Activated CD4-positive, alpha-beta memory T cell treated with anti-CD3 and anti-CD28 coated beads, Interleukin-2, amount 10 ng/mL, durations not matched to agents 7 days and 5 days (primary cell): ENCODE measurements around the gene HBS1L. TPM values are rescaled to one million over a fixed set of nuclear protein-coding genes. Genes with fewer than 3 reads are reported as not detected.
"Not testable (repeated sequence)": the region's sequence is repeated elsewhere in the genome, so short reads cannot be mapped to it uniquely, and the experiment has no call there.

Experiments
- CTCF ChIA-PET: fragments of 350-600 bp; sonication (Branson Sonifier 250); formaldehyde crosslinking; loops from one replicate; lab custom pipeline; 2021; ENCODE audit warnings: antibody characterized with exemption, inconsistent platforms; lab: Charles Lee
- POLR2A ChIA-PET: fragments of 350-600 bp; sonication (Branson Sonifier 250); formaldehyde crosslinking; loops from one replicate; lab custom pipeline; 2021; ENCODE audit warnings: antibody characterized with exemption; lab: Charles Lee
- DNase-seq: peaks from one replicate; pipeline ENCODE4 v3.0.0-alpha.2; 2020
- H3K27ac Mint-ChIP-seq: one replicate; pipeline ENCODE4 v1.8.0; 2021; ENCODE audit warnings: mild to moderate bottlenecking, mixed read lengths
- H3K27me3 Mint-ChIP-seq: one replicate; pipeline ENCODE4 v1.8.0; 2021; ENCODE audit warnings: mixed read lengths
- H3K36me3 Mint-ChIP-seq: one replicate; pipeline ENCODE4 v1.8.0; 2021; ENCODE audit warnings: low read depth, mixed read lengths
- H3K4me1 Mint-ChIP-seq: one replicate; pipeline ENCODE4 v1.8.0; 2021; ENCODE audit warnings: mixed read lengths
- H3K4me3 Mint-ChIP-seq: one replicate; pipeline ENCODE4 v1.8.0; 2021; ENCODE audit warnings: mild to moderate bottlenecking, mixed read lengths
- H3K9me3 Mint-ChIP-seq: one replicate; pipeline ENCODE4 v1.8.0; 2021; ENCODE audit warnings: mixed read lengths
- total RNA-seq, 2 experiments: library from RNA; stranded (reverse); gene quantifications; one replicate each; pipeline ENCODE4 v1.2.3, GENCODE V29; 2021

HBS1L gene
- total RNA-seq, 2 experiments from 2014 or later, result 90.3 to 91.6 TPM

GRCh38 chr6:135073756-135074393, 19.3 kb upstream of the HBS1L start:
- ChIA-PET POLR2A (no interaction called here), CTCF (no interaction called here)
- Mint-ChIP-seq H3K4me3 (no peak overlapping the region), H3K36me3 (no peaks in the 10 kb centered on the region), H3K9me3 (no peaks in the 10 kb centered on the region), H3K27ac (no peak overlapping the region), H3K27me3 (peaks cover 2% of the 10 kb centered on the region), H3K4me1 (peaks cover 9% of the 10 kb centered on the region)
- no peak for DNase-seq

GRCh38 chr6:135073217-135073616, 18.6 kb upstream of the HBS1L start:
- H3K27ac Mint-ChIP-seq, result no peak overlapping the region
- H3K27me3 Mint-ChIP-seq, result peaks cover 2% of the 10 kb centered on the region
- no peak for DNase-seq
- H3K4me3 Mint-ChIP-seq, result no peak overlapping the region
- peaks cover 9% of the 10 kb centered on the region for H3K4me1 Mint-ChIP-seq
- H3K9me3 Mint-ChIP-seq, result no peaks in the 10 kb centered on the region
- POLR2A ChIA-PET, result no interaction called here
- H3K36me3 Mint-ChIP-seq, result no peaks in the 10 kb centered on the region
- CTCF ChIA-PET, result no interaction called here

GRCh38 chr6:135072753-135073152, 18.1 kb upstream of the HBS1L start:
- Mint-ChIP-seq H3K36me3 (no peaks in the 10 kb centered on the region), H3K27me3 (peaks cover 2% of the 10 kb centered on the region), H3K4me3 (no peak overlapping the region), H3K9me3 (no peaks in the 10 kb centered on the region), H3K27ac (no peak overlapping the region), H3K4me1 (peaks cover 9% of the 10 kb centered on the region)
- CTCF ChIA-PET, result no interaction called here
- no peak for DNase-seq
- POLR2A ChIA-PET, result interaction anchor here (1.2 kb wide), 1 partner anchor 15 kb away, joined by 5 read pairs; no protein-coding TSS in a partner anchor

- POLR2A ChIA-PET, result interaction anchor here (1.2 to 1.3 kb wide), 2 partner anchors 17 kb away, joined by 4 to 5 read pairs; partner anchors contain the start of gene HBS1L
- peaks cover 16% of the 10 kb centered on the region for H3K4me1 Mint-ChIP-seq
- DNase-seq, result no peak
- CTCF ChIA-PET, result no interaction called here
- H3K9me3 Mint-ChIP-seq, result peaks cover 3% of the 10 kb centered on the region
- peaks cover 2% of the 10 kb centered on the region for H3K27me3 Mint-ChIP-seq
- H3K27ac Mint-ChIP-seq, result no peak overlapping the region
- H3K4me3 Mint-ChIP-seq, result no peak overlapping the region
- H3K36me3 Mint-ChIP-seq, result peaks cover 3% of the 10 kb centered on the region
Observed at GRCh38 chr6:135071541-135071940, 16.9 kb upstream of the HBS1L start.

GRCh38 chr6:135067911-135068310, 13.3 kb upstream of the HBS1L start:
- no peak overlapping the region for H3K4me3 Mint-ChIP-seq
- CTCF ChIA-PET, result no interaction called here
- H3K27me3 Mint-ChIP-seq, result no peaks in the 10 kb centered on the region
- peaks cover 3% of the 10 kb centered on the region for H3K9me3 Mint-ChIP-seq
- POLR2A ChIA-PET, result no interaction called here
- no peak for DNase-seq
- peaks cover 3% of the 10 kb centered on the region for H3K36me3 Mint-ChIP-seq
- peaks cover 16% of the 10 kb centered on the region for H3K4me1 Mint-ChIP-seq
- H3K27ac Mint-ChIP-seq, result no peak overlapping the region

GRCh38 chr6:135066806-135067205, 12.2 kb upstream of the HBS1L start:
- no peak for DNase-seq
- peaks cover 3% of the 10 kb centered on the region for H3K9me3 Mint-ChIP-seq
- CTCF ChIA-PET, result no interaction called here
- H3K27ac Mint-ChIP-seq, result no peak overlapping the region
- POLR2A ChIA-PET, result no interaction called here
- H3K36me3 Mint-ChIP-seq, result peaks cover 3% of the 10 kb centered on the region
- peaks cover 14% of the 10 kb centered on the region for H3K4me1 Mint-ChIP-seq
- no peaks in the 10 kb centered on the region for H3K27me3 Mint-ChIP-seq
- H3K4me3 Mint-ChIP-seq, result no peak overlapping the region

GRCh38 chr6:135066397-135066796, 11.8 kb upstream of the HBS1L start:
- Mint-ChIP-seq H3K27ac (no peak overlapping the region), H3K36me3 (peaks cover 3% of the 10 kb centered on the region), H3K27me3 (no peaks in the 10 kb centered on the region), H3K4me3 (no peak overlapping the region), H3K9me3 (peaks cover 3% of the 10 kb centered on the region), H3K4me1 (peaks cover 14% of the 10 kb centered on the region)
- DNase-seq, result no peak
- ChIA-PET CTCF (no interaction called here), POLR2A (no interaction called here)

- H3K36me3 Mint-ChIP-seq, result peaks cover 3% of the 10 kb centered on the region
- no peak overlapping the region for H3K27ac Mint-ChIP-seq
- peaks cover 3% of the 10 kb centered on the region for H3K9me3 Mint-ChIP-seq
- no peak for DNase-seq
- ChIA-PET POLR2A (interaction anchor here (1.4 to 1.5 kb wide), 2 partner anchors 8 to 10 kb away, joined by 3 to 7 read pairs; partner anchors contain the start of gene HBS1L), CTCF (no interaction called here)
- H3K4me3 Mint-ChIP-seq, result no peak overlapping the region
- no peaks in the 10 kb centered on the region for H3K27me3 Mint-ChIP-seq
- peaks cover 14% of the 10 kb centered on the region for H3K4me1 Mint-ChIP-seq
Observed at GRCh38 chr6:135064586-135064985, 10.0 kb upstream of the HBS1L start.

GRCh38 chr6:135063926-135064325, 9.3 kb upstream of the HBS1L start:
- H3K4me3 Mint-ChIP-seq, result no peak overlapping the region
- POLR2A ChIA-PET, result interaction anchor here (1.4 to 1.9 kb wide), 3 partner anchors 8 to 10 kb away, joined by 3 to 9 read pairs (median 7); partner anchors contain the start of gene HBS1L
- CTCF ChIA-PET, result interaction anchor here (0.5 kb wide), 1 partner anchor 668 kb away, joined by 3 read pairs; no protein-coding TSS in a partner anchor
- DNase-seq, result no peak
- no peak overlapping the region for H3K27ac Mint-ChIP-seq
- peaks cover 14% of the 10 kb centered on the region for H3K4me1 Mint-ChIP-seq
- no peaks in the 10 kb centered on the region for H3K27me3 Mint-ChIP-seq
- H3K36me3 Mint-ChIP-seq, result peaks cover 3% of the 10 kb centered on the region
- H3K9me3 Mint-ChIP-seq, result peaks cover 3% of the 10 kb centered on the region

GRCh38 chr6:135062735-135063134, 8.1 kb upstream of the HBS1L start:
- POLR2A ChIA-PET, result interaction anchor here (1.9 kb wide), 1 partner anchor 8 kb away, joined by 9 read pairs; the partner anchor contains the start of gene HBS1L
- H3K9me3 Mint-ChIP-seq, result peaks cover 3% of the 10 kb centered on the region
- H3K4me3 Mint-ChIP-seq, result no peak overlapping the region
- peaks cover 14% of the 10 kb centered on the region for H3K4me1 Mint-ChIP-seq
- no peaks in the 10 kb centered on the region for H3K27me3 Mint-ChIP-seq
- CTCF ChIA-PET, result interaction anchor here (1.2 to 1.3 kb wide), 2 partner anchors 8 to 24 kb away, joined by 3 to 5 read pairs; partner anchors contain the start of gene HBS1L
- H3K27ac Mint-ChIP-seq, result no peak overlapping the region
- H3K36me3 Mint-ChIP-seq, result peaks cover 3% of the 10 kb centered on the region
- no peak for DNase-seq

GRCh38 chr6:135060076-135060475, 5.5 kb upstream of the HBS1L start:
- DNase-seq, result no peak
- no peaks in the 10 kb centered on the region for H3K36me3 Mint-ChIP-seq
- CTCF ChIA-PET, result interaction anchor here (0.6 kb wide), 1 partner anchor 119 kb away, joined by 3 read pairs; no protein-coding TSS in a partner anchor
- H3K27ac Mint-ChIP-seq, result no peak overlapping the region
- no peaks in the 10 kb centered on the region for H3K27me3 Mint-ChIP-seq
- H3K4me3 Mint-ChIP-seq, result no peak overlapping the region
- no peaks in the 10 kb centered on the region for H3K9me3 Mint-ChIP-seq
- POLR2A ChIA-PET, result no interaction called here
- H3K4me1 Mint-ChIP-seq, result peaks cover 7% of the 10 kb centered on the region

GRCh38 chr6:135058299-135058698, 3.7 kb upstream of the HBS1L start:
- Mint-ChIP-seq H3K4me1 (peaks cover 19% of the 10 kb centered on the region), H3K36me3 (peaks cover 13% of the 10 kb centered on the region)
- H3K4me3 Mint-ChIP-seq, POLR2A ChIA-PET, DNase-seq, H3K27ac Mint-ChIP-seq, H3K27me3 Mint-ChIP-seq, H3K9me3 Mint-ChIP-seq: not testable (repeated sequence)
- CTCF ChIA-PET, result interaction anchor here (1.2 kb wide), 1 partner anchor 71 kb away, joined by 3 read pairs; no protein-coding TSS in a partner anchor

GRCh38 chr6:135056632-135057031, 2.0 kb upstream of the HBS1L start:
- Mint-ChIP-seq H3K27ac (no peak overlapping the region), H3K4me1 (peaks cover 36% of the 10 kb centered on the region), H3K9me3 (no peaks in the 10 kb centered on the region), H3K36me3 (peaks cover 16% of the 10 kb centered on the region), H3K4me3 (no peak overlapping the region), H3K27me3 (no peaks in the 10 kb centered on the region)
- CTCF ChIA-PET, result interaction anchor here (2.4 kb wide), 1 partner anchor 366 kb away, joined by 6 read pairs; no protein-coding TSS in a partner anchor
- DNase-seq, result no peak
- POLR2A ChIA-PET, result interaction anchor here (0.8 to 4.1 kb wide), 3 partner anchors 8 to 58 kb away, joined by 3 to 103 read pairs (median 22); no protein-coding TSS in a partner anchor
